A172 (cell line): ENCODE measurements around the gene DIPK1B. TPM values are rescaled to one million over a fixed set of nuclear protein-coding genes. Genes with fewer than 3 reads are reported as not detected.
A peak's percentile ranks its signal among the peaks of the same experiment; 100 is the strongest.

Experiments used
- DNase-seq: peaks from one replicate; pipeline ENCODE4 v3.0.0-alpha.2; 2015; ENCODE audit warnings: low spot score
- total RNA-seq: library from RNA; depleted of rRNA; stranded (reverse); fragments of >200 nt; shearing (Covaris generic); gene quantifications from 2 replicates; pipeline ENCODE4 v1.2.3, GENCODE V29; 2014

DIPK1B gene
- total RNA-seq, 1 experiment from 2014 or later = 16.7 TPM

DNA sequence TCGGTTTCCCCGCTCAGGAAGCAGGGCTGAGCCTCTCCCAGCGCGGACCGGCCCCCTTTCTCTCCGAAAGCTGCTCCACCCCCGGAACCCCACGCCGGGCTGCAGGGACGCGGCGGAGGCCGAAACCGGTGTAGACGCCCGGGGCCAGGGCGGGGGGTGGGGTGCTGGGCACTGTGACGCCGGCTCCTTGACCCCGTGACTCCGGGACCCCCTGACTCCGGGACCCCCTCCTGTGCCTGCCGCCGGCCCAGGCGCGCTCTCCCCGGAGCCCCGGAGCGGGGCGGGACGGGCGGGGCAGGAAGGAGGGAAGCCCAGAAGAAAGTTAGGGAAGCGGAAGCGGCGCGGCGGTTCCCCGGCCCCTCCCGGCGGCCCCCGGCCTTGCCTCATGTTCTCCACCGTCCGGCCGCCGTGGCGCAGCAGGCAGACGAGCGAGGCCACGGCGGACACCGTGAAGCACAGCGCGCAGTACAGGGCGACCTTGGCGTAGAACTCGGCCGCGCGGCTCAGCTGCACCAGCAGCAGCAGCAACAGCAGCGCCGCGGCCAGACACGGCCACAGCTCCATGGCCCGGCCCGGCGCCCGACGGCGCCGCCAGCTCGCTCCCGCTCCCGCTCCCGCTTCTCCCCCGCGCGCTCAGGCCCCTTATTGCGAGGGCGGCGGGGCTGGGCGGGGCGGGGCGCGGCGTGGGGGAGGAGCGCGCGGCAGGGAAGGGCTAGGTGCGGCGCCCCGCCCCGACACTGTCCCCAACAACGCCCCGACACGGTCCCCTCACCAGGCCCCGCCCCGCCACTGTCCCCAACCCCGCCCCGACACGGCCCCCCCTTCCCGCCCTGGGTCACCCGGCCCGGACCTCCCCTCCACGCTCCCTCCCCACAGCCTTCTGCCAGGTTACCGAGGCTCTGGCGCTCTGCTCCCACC is 25.3 kb upstream of the DIPK1B start, which contains the start of gene AGPAT2:
AGPAT2 (minus strand) TSS at position 664 of the 918 bp plus-strand sequence; CDS start at position 564, 100 bp downstream.
- DNase-seq = peak; percentile 60

DNA sequence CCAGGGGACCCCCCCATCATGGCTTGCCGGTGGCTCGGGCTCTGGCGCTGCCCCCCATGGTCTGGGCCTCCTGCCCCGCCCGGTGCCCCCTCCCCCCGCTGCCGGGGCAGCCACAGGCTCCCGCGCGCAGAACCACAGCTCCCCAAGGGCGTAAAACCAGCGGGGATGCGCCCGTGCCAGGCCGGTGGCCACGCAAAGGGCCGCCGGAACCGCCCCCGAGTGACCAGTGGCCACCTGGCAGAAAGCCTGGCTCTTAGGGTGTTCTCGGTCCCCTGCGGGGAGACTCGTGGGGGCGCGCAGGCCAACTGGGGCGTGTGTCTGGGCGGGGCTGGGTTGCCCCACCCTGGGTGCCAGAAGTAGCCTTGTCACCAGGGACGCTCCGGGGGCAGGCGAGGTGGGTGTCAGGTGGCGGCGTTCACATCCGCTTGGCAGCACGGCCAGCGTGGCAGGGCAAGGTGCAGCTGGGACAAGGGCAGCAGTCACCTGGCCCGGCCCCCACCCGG is 24.6 kb upstream of the DIPK1B start:
- DNase-seq = no peak

DNA sequence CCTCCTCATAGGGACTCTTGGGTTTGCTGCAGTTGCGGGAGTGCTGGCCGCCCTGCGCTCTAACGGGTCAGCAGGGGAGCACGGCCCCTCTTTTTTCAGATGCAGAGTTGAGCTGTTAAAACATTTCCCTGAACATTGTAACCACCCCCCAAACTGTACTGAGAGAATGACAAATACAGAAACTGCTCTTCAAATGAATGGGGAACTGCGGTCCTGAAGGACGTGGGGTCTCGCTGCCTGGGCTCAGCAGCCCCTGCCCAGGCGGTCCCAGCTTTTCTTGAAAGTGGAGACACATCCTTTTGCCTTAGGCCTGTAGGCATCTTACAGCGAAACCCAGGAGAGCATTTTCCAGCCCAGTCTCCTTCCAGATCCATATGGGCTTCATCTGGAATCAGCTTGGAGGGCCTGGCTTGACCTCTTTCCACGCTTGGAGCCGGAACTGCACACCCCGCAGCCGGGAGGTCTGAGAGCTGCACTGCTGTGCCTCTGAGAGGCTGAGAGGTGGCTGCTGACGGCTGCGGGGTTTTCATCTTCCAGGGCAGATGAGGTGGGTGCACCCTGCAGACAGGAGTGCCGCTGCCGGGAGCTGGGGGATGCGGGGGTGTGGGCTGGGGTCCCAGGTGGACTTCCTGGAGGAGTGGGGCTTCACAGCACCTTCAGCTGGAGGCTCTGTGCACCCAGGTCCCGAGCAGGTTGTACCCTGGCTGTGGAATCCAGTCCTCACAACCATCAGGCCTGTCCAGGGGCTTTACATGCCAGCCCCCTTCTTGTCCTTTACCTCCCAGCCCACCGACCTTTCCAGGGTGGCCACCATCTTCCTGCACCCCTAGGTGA is 23.9 kb upstream of the DIPK1B start:
- DNase-seq = no peak

DNA sequence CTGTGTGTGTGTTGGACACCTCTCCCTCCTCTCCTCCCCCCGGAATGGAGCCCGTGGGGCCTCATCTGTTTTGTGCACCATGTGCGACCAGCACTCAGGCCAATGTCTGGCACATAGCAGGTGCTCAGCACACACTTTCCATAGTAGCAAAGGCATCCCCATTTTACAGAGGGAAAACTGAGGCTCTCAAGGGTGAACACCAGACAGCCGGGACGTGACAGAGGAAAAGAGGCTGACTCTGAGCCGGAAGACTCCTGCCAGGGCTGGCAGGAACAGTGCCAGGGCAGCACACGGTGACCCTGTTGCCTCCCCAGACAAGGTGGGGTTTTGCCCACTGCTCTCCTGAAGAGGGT is 23.3 kb upstream of the DIPK1B start:
- DNase-seq = no peak

DNA sequence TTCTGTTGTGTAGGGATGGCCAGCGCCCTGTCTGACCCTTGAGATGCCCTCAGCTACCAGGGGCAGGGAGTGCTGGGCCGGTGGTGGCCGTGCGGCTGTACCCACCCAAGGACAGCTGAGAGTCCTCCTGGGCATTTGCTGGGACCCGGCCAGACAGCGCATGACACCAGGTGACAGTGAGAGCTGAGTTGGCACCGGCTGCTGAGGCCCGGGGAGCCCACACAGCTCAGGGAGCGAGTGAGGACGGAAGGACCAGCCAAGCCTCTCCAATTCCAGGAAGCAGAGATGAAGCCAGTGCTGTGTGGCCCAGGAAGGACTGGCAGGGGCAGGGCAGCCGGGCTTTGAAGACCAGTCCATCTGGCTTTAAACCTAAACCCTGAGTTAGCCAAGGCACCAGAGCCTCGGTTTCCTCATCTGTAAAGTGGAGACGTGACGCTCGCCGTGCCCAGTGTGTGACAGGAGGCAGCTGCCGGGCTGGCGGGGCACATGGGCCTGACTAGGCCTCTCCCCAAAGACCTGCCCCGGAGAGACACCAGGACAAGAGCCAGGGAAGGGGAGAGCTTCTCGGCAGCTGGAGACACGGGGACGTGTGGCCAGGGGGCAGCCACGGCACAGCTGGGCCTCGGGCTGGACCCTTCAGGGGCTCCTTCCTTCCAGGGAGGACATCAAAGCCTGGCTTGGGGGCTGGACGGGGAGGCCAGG is 22.1 kb upstream of the DIPK1B start:
- no peak for DNase-seq

DNA sequence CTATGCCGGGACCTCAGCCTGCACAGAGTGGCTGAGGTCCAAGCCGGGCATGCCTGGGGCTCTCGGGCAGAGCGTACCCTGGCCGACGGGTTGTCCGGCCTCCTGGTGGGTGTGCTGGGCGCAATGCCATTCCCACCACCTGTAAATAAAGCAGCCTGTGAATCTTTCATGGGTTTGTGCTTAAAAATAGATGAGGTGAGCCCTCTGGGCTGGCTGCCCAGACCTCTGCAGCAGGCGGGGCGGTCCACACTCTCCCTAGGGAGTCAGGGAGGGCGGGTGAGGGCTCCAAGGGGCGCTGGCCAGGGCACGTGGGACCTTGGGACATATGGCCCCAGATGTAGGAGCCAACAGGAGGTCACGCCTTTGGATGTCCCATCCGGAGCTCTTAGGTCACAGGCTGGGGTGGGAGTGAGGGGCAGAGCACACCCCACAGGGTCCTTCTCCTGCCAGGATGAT is 21.5 kb upstream of the DIPK1B start:
- peak; percentile 93 for DNase-seq

DNA sequence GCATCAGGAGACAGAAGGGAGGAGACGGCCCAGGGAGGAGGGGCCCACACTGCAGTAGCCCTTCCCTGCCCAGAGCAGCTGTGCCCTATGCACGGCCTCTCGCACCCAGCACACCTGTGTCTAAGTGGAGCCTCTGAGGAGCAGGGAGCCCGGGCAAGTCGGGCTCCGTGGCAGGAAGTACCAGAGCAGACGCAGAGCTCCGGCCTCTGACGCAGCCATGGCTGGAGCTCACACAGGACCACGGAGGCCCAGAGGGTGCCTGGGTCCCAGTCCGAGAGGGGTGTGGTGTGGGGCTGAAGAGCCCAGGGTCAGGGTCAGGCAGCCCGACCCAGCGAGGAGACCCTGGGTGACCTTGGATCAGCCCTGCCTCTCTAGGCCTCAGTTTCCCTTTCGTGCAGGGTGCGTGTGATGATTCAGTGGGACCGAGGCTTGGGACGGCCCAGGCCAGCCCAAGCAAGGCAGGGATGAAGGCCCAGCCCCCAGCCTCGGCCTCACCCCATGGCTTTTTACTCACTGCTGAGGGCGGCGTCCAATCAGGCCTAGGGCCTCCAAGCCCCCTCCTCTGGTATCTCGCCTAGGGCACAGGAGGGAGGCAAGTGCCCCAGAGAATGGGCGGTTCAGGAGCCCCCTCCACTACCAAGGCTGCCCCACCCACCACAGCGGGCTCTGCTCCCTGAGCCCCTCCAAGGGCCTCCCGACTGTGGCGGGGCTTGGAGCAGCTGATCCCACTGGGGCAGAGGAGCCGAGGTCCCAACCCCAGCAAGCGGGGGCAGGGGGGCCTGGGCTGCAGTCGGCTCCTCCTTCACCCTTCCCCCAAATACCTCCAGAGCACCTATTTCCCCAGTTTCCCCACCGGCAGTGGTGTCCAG is 20.8 kb upstream of the DIPK1B start:
- peak; percentile 87 for DNase-seq

DNA sequence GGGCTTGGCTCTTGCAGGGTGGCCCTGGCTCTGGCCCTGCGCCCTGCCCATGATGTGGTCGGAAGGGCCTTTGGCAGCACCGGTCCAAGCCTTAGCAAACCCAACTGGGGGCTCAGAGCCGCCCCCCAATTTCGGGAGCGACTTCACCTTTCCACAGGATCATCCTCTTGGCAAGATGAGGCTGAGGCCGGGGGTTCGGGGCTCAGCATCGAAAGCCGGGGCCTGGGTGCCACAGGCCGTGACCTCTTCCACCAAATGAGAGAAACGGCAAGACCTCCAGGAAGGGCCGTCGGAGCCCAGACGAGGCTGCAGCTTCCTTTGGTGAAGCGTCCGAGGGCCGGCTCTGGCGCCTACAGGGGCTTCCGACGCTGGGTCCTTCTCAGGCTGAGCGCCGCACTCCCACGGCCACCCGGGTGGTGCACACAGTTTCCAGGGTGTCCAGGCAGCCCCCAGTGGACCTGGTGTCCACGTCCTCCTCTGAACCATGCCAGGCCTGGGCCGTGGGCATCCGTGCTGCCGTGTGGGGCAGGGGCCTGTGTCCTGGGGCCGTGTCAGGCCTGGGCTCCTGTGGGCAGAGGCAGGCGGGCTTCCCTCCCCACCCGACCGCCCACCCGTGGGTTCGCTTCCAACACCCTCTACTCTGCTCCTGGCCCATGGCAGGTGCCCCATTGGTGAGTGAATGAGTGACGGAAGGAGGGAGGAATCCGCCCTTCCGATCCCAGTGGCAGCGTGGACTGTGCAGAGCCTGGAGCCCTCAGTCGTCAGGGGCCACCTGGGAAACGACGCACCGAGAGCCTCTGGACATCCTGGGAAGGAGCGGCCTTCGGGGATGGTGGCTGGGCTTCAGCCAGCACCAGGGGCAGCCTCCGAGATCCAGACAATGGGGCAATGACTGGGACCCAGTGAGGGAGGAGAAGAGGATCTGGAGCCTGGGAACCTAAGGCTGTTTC is 19.9 kb upstream of the DIPK1B start:
- no peak for DNase-seq

DNA sequence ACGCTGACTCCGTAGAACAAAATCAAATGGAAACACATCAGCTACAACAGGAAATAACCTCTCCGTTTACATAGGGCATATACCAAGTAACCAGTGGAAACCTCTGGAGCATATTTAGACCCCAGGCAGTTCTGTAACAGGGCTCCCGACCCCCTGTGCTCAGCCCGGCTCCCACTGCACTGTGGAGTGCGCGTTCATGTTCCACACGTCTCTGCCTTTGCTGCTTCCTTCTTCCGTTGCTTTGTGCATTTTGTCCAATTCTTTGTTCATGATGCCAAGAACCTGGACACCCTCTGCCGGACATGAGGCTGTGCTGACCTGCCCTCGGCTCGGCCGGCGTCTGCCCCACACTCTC is 19.3 kb upstream of the DIPK1B start:
- no peak for DNase-seq

DNA sequence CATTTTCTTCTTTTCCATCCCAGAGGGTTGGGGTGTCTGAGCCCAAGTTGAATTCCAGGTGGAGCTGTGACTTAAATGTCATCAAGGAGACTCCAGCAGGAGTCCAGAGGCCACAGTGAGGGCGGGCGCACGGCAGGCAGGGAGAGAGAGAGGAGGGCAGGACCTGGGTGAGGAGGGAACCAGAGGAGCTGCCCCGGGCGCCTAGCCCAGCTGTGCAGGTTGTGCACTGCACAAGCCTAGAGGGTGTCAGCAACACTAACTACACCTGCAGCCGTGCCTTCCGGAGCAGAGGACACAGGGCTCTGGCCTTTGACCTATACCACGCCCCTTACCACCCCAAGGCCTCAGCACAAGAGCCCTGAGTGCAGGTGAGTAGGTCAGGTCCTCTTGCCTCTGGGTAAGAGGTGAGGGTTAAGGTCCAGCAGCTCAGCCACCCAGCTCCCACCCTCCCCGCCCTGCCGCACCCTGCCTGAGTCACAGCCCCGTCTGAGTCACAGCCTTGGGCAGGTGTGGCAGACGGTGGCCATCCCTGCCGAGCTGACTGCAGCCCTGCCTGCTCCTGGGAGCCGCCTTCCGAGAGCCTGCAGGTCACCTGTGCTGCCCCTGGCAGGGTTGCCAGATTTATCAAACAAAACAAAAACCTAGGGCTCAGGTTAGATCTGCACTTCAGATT is 18.7 kb upstream of the DIPK1B start:
- peak; percentile 92 for DNase-seq

DNA sequence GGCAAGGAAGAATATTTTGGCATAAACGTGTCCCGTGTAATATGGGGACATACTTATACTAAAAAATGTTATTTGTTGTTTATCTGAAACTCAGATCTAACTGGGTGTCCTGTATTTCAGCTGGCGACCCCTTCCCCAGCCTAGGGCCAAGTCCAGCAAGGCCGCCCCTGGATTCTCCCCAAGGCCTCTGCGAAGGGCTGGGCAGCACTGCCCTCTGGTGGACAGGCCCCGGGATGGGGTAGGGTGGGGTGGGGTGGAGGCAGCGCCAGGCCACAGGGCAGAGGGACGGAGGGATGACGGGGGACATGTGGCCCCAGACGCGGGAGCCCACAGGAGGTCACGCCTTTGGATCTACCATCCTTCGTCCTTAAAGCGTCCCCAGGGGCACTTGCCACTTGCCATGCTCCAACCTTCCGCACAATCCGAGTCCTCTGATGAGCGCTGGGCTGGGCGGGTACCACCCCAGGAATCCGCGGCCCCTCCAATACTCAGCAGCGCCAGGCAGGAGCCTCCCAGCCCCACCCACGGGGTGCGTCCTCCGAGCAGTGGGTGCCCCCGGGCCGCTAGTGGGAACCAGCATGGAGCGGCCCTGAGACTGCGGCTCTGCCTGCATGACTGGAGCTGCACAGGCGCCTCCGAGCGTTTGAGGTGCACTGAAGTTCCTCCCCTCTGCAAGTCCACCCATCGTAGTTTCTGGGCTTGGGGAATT is 18.1 kb upstream of the DIPK1B start:
- peak; percentile 63 for DNase-seq

DNA sequence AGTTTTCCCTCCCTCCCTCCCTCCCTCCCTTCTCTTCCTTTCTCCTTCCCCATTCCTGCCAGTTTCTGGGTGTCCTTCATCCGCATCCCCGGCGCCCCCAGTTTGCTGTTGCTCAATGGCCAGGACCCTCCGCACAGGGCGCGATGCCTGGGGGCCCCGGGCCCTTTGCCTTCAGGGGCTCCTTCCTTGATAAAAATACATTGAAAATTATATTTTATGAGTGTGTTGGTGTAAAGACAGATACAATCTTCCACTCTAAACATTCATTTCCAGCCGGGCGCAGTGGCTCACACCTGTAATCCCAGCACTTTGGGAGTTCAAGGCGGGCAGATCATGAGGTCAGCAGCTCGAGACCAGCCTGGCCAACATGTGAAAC is 17.5 kb upstream of the DIPK1B start:
- no peak for DNase-seq

DNA sequence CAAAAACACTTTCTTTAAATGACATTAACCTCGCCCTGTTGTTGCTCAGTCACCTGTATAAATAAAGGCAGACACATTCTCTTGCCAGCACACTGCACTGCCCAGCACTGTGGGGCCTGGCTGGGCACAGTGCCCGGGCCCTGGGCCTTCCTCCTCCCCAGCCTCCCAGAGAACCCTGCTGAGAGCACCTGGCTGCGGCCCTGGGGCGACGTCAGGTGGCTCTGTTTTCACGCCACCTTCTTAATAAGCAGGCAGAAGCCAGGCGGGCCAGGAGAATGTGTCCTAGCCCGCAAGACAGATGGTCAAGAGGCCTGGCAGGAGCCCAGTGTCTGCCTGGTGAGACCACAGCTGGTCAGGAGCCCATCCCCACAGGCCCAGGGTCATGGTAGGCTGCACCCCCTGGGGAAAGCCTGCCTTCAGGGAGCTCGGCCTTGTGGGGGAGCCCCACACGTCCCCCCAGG is 16.9 kb upstream of the DIPK1B start:
- DNase-seq = peak; percentile 92

DNA sequence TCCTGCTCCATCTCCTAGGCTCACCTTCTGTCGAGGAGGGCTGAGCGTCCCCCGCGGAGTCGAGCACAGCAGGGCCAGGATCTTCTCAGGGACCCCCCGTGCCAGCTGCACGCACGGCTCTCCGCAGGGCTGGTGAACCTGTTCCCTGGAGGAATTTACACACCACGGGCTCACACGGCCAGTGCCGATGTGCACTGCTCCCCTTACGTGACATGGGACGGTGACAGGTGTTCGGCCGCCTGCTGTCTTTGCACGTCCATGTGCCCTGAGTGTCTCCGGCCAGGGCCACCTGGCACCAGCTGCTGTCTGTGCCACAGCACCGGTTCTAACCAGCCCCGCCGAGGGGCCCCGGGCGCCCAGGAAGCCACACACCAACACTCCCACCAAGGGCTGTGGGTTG is 16.4 kb upstream of the DIPK1B start:
- DNase-seq = no peak

DNA sequence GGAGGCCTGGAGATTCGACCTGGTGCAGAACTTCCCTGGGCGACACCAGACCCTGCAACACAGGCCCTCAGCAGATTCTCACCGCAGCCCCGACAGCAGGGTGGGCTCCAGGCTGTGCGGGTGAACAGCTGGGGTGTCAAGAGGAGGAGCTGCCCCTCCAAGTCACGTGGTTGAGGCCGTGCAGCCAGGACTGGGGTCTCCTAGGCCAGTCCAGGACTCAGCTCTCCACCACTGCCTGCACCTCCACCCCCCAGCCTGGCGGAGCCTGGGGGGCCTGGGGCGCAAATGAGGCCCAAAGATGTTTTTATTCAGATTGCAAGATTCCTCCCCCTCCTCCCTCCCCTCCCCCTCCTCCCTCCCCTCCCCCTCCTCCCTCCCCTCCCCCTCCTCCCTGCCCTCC is 15.9 kb upstream of the DIPK1B start:
- no peak for DNase-seq

DNA sequence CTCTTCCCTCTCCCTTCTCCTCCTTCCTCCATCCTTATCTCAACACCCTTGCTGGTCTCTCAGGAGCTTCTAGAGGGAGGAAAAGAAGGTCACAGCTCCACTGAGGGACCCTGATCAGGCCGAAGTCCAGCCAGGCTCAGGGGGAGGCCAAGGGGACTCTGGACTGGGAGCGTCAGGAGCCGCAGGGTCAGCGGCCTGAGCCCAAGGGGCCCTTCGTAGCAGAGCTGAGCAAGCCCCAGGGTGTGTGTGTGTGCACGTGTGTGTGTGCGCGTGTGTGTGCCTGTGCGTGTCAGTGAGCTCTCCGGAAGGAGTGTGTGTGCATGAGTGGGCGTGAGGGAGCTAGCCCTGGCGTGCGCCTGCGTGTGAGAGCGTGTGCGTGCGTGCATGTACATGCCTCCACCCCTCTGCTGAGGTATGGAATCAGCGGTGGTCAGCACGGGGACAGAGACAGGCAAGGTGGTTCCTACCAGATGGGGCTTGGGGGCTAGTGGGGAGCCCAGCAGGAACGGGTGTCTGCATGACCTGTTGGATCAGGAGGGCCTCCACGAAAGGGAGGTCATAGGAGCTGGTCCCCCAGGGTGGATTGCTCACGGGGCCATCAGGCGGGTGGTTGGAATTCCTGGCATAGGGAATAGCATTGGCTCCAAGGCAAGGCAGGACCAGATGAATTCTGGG is 15.1 kb upstream of the DIPK1B start:
- DNase-seq = no peak

DNA sequence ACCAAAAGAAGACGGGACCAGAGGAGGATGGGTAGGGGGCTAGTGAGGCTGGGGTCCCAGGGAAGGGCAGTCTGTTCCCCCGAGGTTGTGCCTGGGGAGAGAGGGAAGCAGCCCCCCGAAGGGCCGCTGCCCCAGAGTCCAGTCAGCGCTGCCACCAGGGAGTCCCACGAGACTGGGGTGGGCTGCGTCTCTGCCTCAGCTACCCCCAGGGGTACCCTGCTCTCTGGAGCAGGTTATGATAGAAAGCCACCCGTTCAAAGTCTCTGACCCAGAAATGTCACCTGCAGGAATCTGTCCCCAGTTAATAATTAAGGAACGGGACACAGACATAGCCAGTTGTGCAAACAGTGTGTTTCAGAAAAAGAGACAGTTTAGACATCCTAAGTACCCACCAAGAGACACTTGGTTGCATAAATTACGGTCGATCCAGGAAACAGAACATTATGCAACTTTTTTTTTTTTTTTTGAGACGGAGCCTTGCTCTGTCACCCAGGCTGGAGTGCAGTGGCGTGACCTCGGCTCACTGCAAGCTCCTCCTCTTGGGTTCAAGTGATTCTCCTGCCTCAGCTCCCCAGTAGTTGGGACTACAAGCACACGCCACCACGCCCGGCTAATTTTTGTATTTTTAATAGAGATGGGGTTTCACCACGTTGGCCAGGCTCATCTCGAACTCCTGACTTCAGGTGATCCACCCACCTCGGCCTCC is 14.4 kb upstream of the DIPK1B start:
- no peak for DNase-seq
